CD4-positive, alpha-beta memory T cell (primary cell): Measurements from ENCODE around the gene ATP10B. TPM values are rescaled to one million over a fixed set of nuclear protein-coding genes. Genes with fewer than 3 reads are reported as not detected.

Source experiments
- CTCF ChIA-PET: fragments of 350-600 bp; sonication (Branson Sonifier 250); formaldehyde crosslinking; loops from one replicate; lab custom pipeline; 2021; ENCODE audit warnings: inconsistent platforms; ENCODE audit not compliant: partially characterized antibody; lab: Charles Lee
- POLR2A ChIA-PET: fragments of 350-600 bp; sonication (Branson Sonifier 250); formaldehyde crosslinking; loops from one replicate; lab custom pipeline; 2021; ENCODE audit not compliant: partially characterized antibody; lab: Charles Lee
- DNase-seq, 5 donors: peaks; one replicate each; pipeline versions ENCODE4 v3.0.0 to v3.0.0-alpha.2; 2020 to 2022; ENCODE audit warnings: mixed read lengths in 1 of 5
- H3K27ac ChIP-seq: one replicate; pipeline ENCODE4 v1.7.0; 2013; ENCODE audit warnings: low read depth, low read length
- H3K27me3 ChIP-seq: 2 replicates; pipeline ENCODE4 v1.7.0; 2013; ENCODE audit warnings: mild to moderate bottlenecking, low read length, moderate library complexity; ENCODE audit not compliant: insufficient read depth
- H3K36me3 ChIP-seq: 2 replicates; pipeline ENCODE4 v1.7.0; 2013; ENCODE audit warnings: mild to moderate bottlenecking, low read length, moderate library complexity; ENCODE audit not compliant: insufficient read depth
- H3K4me1 ChIP-seq: 2 replicates; pipeline ENCODE4 v1.7.0; 2013; ENCODE audit warnings: mild to moderate bottlenecking, low read length, moderate library complexity; ENCODE audit not compliant: insufficient read depth
- H3K4me3 ChIP-seq, 2 donors: one replicate each; pipeline ENCODE4 v1.7.0; 2013; ENCODE audit warnings: low read length in 2 of 2, mild to moderate bottlenecking in 1 of 2
- H3K9me3 ChIP-seq, 2 donors: one replicate each; pipeline ENCODE4 v1.7.0; 2013; ENCODE audit warnings: low read length in 2 of 2, control low read depth in 1 of 2; ENCODE audit not compliant: control insufficient read depth in 1 of 2
- H3K27ac Mint-ChIP-seq, 7 donors: one replicate each; pipeline ENCODE4 v1.8.0; 2020 to 2021; ENCODE audit warnings: mixed read lengths in 7 of 7, mild to moderate bottlenecking in 6 of 7, inconsistent platforms in 3 of 7, moderate library complexity in 3 of 7
- H3K27me3 Mint-ChIP-seq, 2 donors: one replicate each; pipeline ENCODE4 v1.8.0; 2020 to 2021; ENCODE audit warnings: mixed read lengths in 2 of 2
- H3K36me3 Mint-ChIP-seq, 2 donors: one replicate each; pipeline ENCODE4 v1.8.0; 2020 to 2021; ENCODE audit warnings: mixed read lengths in 2 of 2, inconsistent platforms in 1 of 2, mild to moderate bottlenecking in 1 of 2
- H3K4me1 Mint-ChIP-seq, 4 donors: one replicate each; pipeline ENCODE4 v1.8.0; 2020 to 2021; ENCODE audit warnings: mixed read lengths in 4 of 4, mild to moderate bottlenecking in 1 of 4
- H3K4me3 Mint-ChIP-seq, 8 donors: one replicate each; pipeline ENCODE4 v1.8.0; 2020 to 2021; ENCODE audit warnings: mixed read lengths in 8 of 8, mild to moderate bottlenecking in 7 of 8, moderate library complexity in 6 of 8, inconsistent platforms in 3 of 8
- H3K9me3 Mint-ChIP-seq, 8 donors: one replicate each; pipeline ENCODE4 v1.8.0; 2020 to 2021; ENCODE audit warnings: mixed read lengths in 8 of 8, mild to moderate bottlenecking in 5 of 8, inconsistent platforms in 3 of 8, moderate library complexity in 1 of 8
- intact Hi-C: fragments of 100-400 bp; cut with micrococcal nuclease; formaldehyde crosslinking; loops from one replicate; pipeline ENCODE4 v1.15.1; 2023
- polyA plus RNA-seq, 2 donors: library from polyadenylated mRNA; unstranded; fragments of 300-500 nt; fragmentation: Illumina TruSeq; gene quantifications; one replicate each; pipeline ENCODE4 v1.2.3, GENCODE V29; 2021
- total RNA-seq, 2 experiments: library from RNA; stranded (reverse); gene quantifications; one replicate each; pipeline ENCODE4 v1.2.3, GENCODE V29; 2021

Gene ATP10B
- total and polyA plus RNA-seq, 4 experiments from 2014 or later: not detected

DNA sequence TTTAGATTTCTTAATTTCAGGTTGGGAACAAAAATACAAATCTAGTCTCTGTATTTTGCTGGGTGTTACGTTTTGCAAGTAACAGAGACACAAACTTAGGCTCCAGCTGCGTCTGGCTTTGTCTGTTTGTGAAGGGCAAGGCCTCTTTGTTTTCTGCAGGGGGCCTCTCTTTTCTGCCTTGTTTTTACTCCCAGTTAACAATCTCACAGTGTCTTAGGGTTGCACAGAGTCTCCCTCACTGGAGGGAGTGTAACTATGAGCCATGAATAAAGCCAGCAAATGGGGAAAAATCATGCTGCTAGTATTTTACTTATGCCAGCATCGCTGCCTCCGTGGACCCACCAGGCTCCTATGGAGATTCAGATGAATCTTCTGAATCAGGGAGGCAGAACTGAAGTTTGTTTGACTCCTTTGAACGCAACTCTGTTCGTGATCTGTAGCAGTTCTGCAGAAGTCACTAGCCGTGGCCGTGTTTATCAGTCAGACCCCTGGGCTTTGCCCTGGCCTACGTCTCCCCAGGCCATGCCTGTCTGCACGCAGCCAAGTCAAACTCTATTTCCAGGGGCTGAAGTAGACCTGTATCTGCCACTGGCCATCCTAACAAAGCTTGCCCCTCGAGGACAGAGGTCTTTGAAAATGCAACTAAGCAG is 77.2 kb downstream of the ATP10B start:
- Mint-ChIP-seq H3K36me3 (no peaks in the 10 kb centered on the region), H3K27me3 (peaks cover 0 to 4% of the 10 kb centered on the region in 2 donors), H3K27ac (no peak overlapping the region), H3K4me3 (no peak overlapping the region), H3K9me3 (peaks cover 0 to 2% (median 0%) of the 10 kb centered on the region in 8 donors), H3K4me1 (no peaks in the 10 kb centered on the region)
- Histone ChIP-seq H3K27ac (no peak overlapping the region), H3K4me3 (no peak overlapping the region), H3K4me1 (no peaks in the 10 kb centered on the region), H3K27me3 (no peaks in the 10 kb centered on the region), H3K36me3 (no peaks in the 10 kb centered on the region), H3K9me3 (no peaks in the 10 kb centered on the region)
- intact Hi-C loops: no loop called here
- POLR2A ChIA-PET: no interaction called here
- DNase-seq: no peak
- CTCF ChIA-PET: no interaction called here

- Mint-ChIP-seq H3K9me3 (peaks cover 0 to 2% (median 0%) of the 10 kb centered on the region in 8 donors), H3K27me3 (peaks cover 0 to 4% of the 10 kb centered on the region in 2 donors), H3K4me3 (no peak overlapping the region), H3K27ac (peak overlapping the region in 1 of 7 donors; percentile 44), H3K4me1 (no peaks in the 10 kb centered on the region), H3K36me3 (no peaks in the 10 kb centered on the region)
- no peaks in the 10 kb centered on the region for H3K4me1 ChIP-seq
- CTCF ChIA-PET: no interaction called here
- H3K4me3 ChIP-seq: no peak overlapping the region
- no peaks in the 10 kb centered on the region for H3K9me3 ChIP-seq
- intact Hi-C loops: no loop called here
- H3K27me3 ChIP-seq: no peaks in the 10 kb centered on the region
- no peaks in the 10 kb centered on the region for H3K36me3 ChIP-seq
- H3K27ac ChIP-seq: no peak overlapping the region
- no peak for DNase-seq
- POLR2A ChIA-PET: no interaction called here
These were observed 78.2 kb downstream of the ATP10B start for GRCh38 chr5:160773646-160774410.

DNA sequence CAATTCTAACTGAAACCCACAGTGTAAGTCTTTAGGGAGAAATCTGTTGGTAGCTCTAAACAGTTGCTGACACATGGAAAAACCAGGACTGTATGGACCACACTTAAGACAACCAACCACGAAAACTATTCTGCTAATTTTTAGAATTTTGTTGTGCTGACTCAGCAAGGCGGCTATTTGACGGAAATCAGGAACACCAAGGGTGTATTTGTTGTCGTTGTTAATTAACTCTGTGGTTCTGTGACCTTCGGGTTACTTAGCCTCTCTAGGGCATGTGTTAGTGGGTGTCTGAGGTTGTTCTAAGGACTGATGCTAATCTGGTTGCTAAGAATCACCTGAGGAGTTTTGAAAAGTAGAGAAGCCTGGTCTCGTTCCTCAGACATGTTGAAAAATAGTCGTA is 79.2 kb downstream of the ATP10B start:
- Mint-ChIP-seq H3K9me3 (peaks cover 0 to 2% (median 0%) of the 10 kb centered on the region in 8 donors), H3K4me3 (no peak overlapping the region), H3K36me3 (no peaks in the 10 kb centered on the region), H3K4me1 (no peaks in the 10 kb centered on the region), H3K27me3 (peaks cover 0 to 4% of the 10 kb centered on the region in 2 donors), H3K27ac (no peak overlapping the region)
- Histone ChIP-seq H3K4me3 (no peak overlapping the region), H3K9me3 (no peaks in the 10 kb centered on the region), H3K27ac (no peak overlapping the region), H3K27me3 (no peaks in the 10 kb centered on the region), H3K4me1 (no peaks in the 10 kb centered on the region), H3K36me3 (no peaks in the 10 kb centered on the region)
- ChIA-PET POLR2A (no interaction called here), CTCF (no interaction called here)
- DNase-seq: no peak
- intact Hi-C loops: no loop called here

DNA sequence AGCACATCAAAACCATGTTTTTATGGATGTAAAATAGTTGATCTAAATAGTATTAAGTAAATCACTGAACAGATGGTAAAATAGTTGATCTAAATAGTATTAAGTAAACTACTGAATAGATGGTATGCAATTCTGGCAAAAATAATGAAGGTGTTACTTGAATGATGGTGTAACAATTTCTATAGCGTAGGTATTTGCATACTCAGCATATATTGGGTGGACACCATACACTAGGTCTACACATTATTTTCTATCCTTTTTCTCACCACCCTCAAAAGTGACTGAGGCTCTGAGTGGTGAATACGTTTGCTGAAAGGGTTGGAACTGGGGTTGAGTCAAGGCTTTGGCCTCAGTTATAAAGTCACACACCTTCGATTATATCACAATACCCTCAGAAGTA is 81.3 kb downstream of the ATP10B start:
- Mint-ChIP-seq H3K36me3 (no peaks in the 10 kb centered on the region), H3K9me3 (peaks cover 0 to 2% (median 0%) of the 10 kb centered on the region in 8 donors), H3K4me1 (no peaks in the 10 kb centered on the region), H3K4me3 (no peak overlapping the region), H3K27me3 (no peaks in the 10 kb centered on the region), H3K27ac (no peak overlapping the region)
- DNase-seq: no peak
- no peak overlapping the region for H3K4me3 ChIP-seq
- no peaks in the 10 kb centered on the region for H3K4me1 ChIP-seq
- POLR2A ChIA-PET: no interaction called here
- no peaks in the 10 kb centered on the region for H3K27me3 ChIP-seq
- H3K36me3 ChIP-seq: no peaks in the 10 kb centered on the region
- intact Hi-C loops: no loop called here
- H3K9me3 ChIP-seq: no peaks in the 10 kb centered on the region
- no peak overlapping the region for H3K27ac ChIP-seq
- CTCF ChIA-PET: no interaction called here

GRCh38 chr5:160769301-160769700 is 82.7 kb downstream of the ATP10B start:
- Mint-ChIP-seq H3K36me3 (no peaks in the 10 kb centered on the region), H3K27ac (no peak overlapping the region), H3K9me3 (peaks cover 0 to 2% (median 0%) of the 10 kb centered on the region in 8 donors), H3K27me3 (no peaks in the 10 kb centered on the region), H3K4me1 (no peaks in the 10 kb centered on the region), H3K4me3 (no peak overlapping the region)
- intact Hi-C loops: no loop called here
- no peaks in the 10 kb centered on the region for H3K4me1 ChIP-seq
- no peaks in the 10 kb centered on the region for H3K27me3 ChIP-seq
- H3K36me3 ChIP-seq: no peaks in the 10 kb centered on the region
- ChIA-PET CTCF (no interaction called here), POLR2A (no interaction called here)
- no peak for DNase-seq
- no peak overlapping the region for H3K4me3 ChIP-seq
- no peaks in the 10 kb centered on the region for H3K9me3 ChIP-seq
- no peak overlapping the region for H3K27ac ChIP-seq

DNA sequence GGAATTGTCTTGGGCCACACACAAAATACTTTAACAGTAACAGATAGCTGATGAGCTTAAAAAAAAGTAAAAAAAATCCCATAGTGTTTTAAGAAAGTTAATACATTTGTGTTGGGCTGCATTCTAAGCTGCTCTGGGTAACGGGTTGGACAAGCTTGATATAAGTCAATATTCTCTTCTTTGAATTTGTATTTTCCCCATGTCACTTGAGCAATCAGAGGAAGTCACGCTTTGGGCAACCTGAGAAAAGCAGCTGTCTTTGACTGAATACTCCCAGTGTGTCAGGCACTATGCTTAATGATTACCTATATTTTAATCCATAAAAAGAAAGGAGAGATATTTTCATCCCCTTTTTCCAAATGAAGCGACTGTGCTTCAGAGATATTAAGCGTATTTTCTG is 84.9 kb downstream of the ATP10B start:
- no peaks in the 10 kb centered on the region for H3K9me3 ChIP-seq
- Mint-ChIP-seq H3K4me1 (no peaks in the 10 kb centered on the region), H3K36me3 (no peaks in the 10 kb centered on the region), H3K9me3 (peaks cover 0 to 4% (median 0%) of the 10 kb centered on the region in 8 donors), H3K27ac (no peak overlapping the region), H3K4me3 (no peak overlapping the region), H3K27me3 (peaks cover 3 to 4% of the 10 kb centered on the region in 2 donors)
- no peak overlapping the region for H3K27ac ChIP-seq
- no peaks in the 10 kb centered on the region for H3K4me1 ChIP-seq
- H3K36me3 ChIP-seq: no peaks in the 10 kb centered on the region
- no peak overlapping the region for H3K4me3 ChIP-seq
- POLR2A ChIA-PET: no interaction called here
- CTCF ChIA-PET: no interaction called here
- no peak for DNase-seq
- intact Hi-C loops: no loop called here
- no peaks in the 10 kb centered on the region for H3K27me3 ChIP-seq

GRCh38 chr5:160760008-160760407 is 92.0 kb downstream of the ATP10B start:
- no peak overlapping the region for H3K27ac Mint-ChIP-seq
- DNase-seq: no peak
- ChIA-PET CTCF (no interaction called here), POLR2A (no interaction called here)
- no peaks in the 10 kb centered on the region for H3K36me3 Mint-ChIP-seq
- Histone ChIP-seq H3K27me3 (no peaks in the 10 kb centered on the region), H3K9me3 (no peaks in the 10 kb centered on the region), H3K27ac (no peak overlapping the region), H3K4me3 (no peak overlapping the region), H3K36me3 (no peaks in the 10 kb centered on the region), H3K4me1 (no peaks in the 10 kb centered on the region)
- peaks cover 0 to 10% (median 4%) of the 10 kb centered on the region in 8 donors for H3K9me3 Mint-ChIP-seq
- H3K4me3 Mint-ChIP-seq: no peak overlapping the region
- peaks cover 3 to 7% of the 10 kb centered on the region in 2 donors for H3K27me3 Mint-ChIP-seq
- H3K4me1 Mint-ChIP-seq: no peaks in the 10 kb centered on the region
- intact Hi-C loops: no loop called here
